HCT116 (cell line): Measurements from ENCODE around the gene RETSAT. TPM values are rescaled to one million over a fixed set of nuclear protein-coding genes. Genes with fewer than 3 reads are reported as not detected.

Source experiments
- ATAC-seq: fragments of 200-7000 bp; cut with Tn5 transposase; 2 replicates; pipeline ENCODE4 v1.9.1; 2020; ENCODE audit warnings: mild to moderate bottlenecking, moderate library complexity
- BruUV-seq: library from RNA; stranded (reverse); fragments of 400-500 nt; replicated peaks from 2 replicates; lab custom pipeline; 2021; lab: Mats Ljungman, UMichigan
- CTCF ChIA-PET: fragments of 300-600 bp; sonication (Branson Sonifier 250); formaldehyde crosslinking; loops from one replicate; lab custom pipeline; 2021; ENCODE audit warnings: antibody characterized with exemption; lab: Charles Lee
- POLR2A ChIA-PET: fragments of 300-600, 350-600 bp; sonication (Branson Sonifier 250); formaldehyde crosslinking; loops from one replicate; lab custom pipeline; 2021; ENCODE audit warnings: antibody characterized with exemption; lab: Charles Lee
- RAD21 ChIA-PET, 2 experiments: fragments of 300-600 bp; sonication (Branson Sonifier 250); formaldehyde crosslinking; loops; one replicate each; lab custom pipeline; 2023; ENCODE audit warnings: low total read pairs in 2 of 2; ENCODE audit not compliant: uncharacterized antibody in 2 of 2, unreplicated experiment in 2 of 2, low non-redundant PET in 1 of 2; lab: Charles Lee
- DNase-seq: peaks from one replicate; pipeline ENCODE4 v3.0.0-alpha.2; 2010; ENCODE audit warnings: low read depth, low spot score
- H2AFZ ChIP-seq: fragments of 200-600 bp; shearing (Covaris generic), sonication (generic); 2 replicates; pipeline ENCODE4 v1.6.1; 2017; ENCODE audit warnings: low read depth, mixed run types, mixed read lengths, antibody characterized with exemption, low read length; ENCODE audit not compliant: poor library complexity, severe bottlenecking
- H3K27ac ChIP-seq: 2 replicates; pipeline ENCODE4 v1.5.1; 2012; ENCODE audit warnings: low read depth, low read length
- H3K27me3 ChIP-seq: fragments of 200-600 bp; sonication (generic); 2 replicates; pipeline ENCODE4 v1.6.1; 2016; ENCODE audit warnings: mixed run types, low read length, mixed read lengths; ENCODE audit not compliant: insufficient read depth
- H3K36me3 ChIP-seq, 2 experiments: fragments of 200-500 bp in 1 of 2; fragments of 200-600 bp in 1 of 2; sonication (Bioruptor generic) in 1 of 2; sonication (generic) in 1 of 2; 2 replicates each; pipeline versions ENCODE4 v1.5.1 to v1.6.1; 2014 to 2016; ENCODE audit warnings: low read length in 2 of 2, inconsistent platforms in 1 of 2, mixed read lengths in 1 of 2, mixed run types in 1 of 2; ENCODE audit not compliant: insufficient read depth in 2 of 2, control insufficient read depth in 1 of 2
- H3K4me1 ChIP-seq, 2 experiments: fragments of 200-600 bp in 1 of 2; sonication (generic) in 1 of 2; 2 replicates each; pipeline versions ENCODE4 v1.5.1 to v1.6.1; 2012 to 2017; ENCODE audit warnings: low read length in 2 of 2, inconsistent platforms in 1 of 2, mild to moderate bottlenecking in 1 of 2, mixed read lengths in 1 of 2, mixed run types in 1 of 2, moderate library complexity in 1 of 2; ENCODE audit not compliant: insufficient read depth in 2 of 2, control insufficient read depth in 1 of 2
- H3K4me2 ChIP-seq: fragments of 200-600 bp; sonication (generic); 2 replicates; pipeline ENCODE4 v1.6.1; 2017; ENCODE audit warnings: mixed run types, low read length, mixed read lengths
- H3K4me3 ChIP-seq, 2 experiments: fragments of 200-600 bp in 1 of 2; sonication (generic) in 1 of 2; replicated peaks in 1 of 2; 2 replicates each; pipeline ENCODE4 v1.5.1; 2011 to 2016; ENCODE audit warnings: low read length in 2 of 2, control low read depth in 1 of 2, low read depth in 1 of 2, mild to moderate bottlenecking in 1 of 2, mixed read lengths in 1 of 2, mixed run types in 1 of 2
- H3K79me2 ChIP-seq: fragments of 200-600 bp; sonication (generic); 2 replicates; pipeline ENCODE4 v1.6.1; 2017; ENCODE audit warnings: mild to moderate bottlenecking, mixed run types, low read length, moderate library complexity, mixed read lengths; ENCODE audit not compliant: insufficient read depth
- H3K9ac ChIP-seq: fragments of 200-600 bp; sonication (generic); 2 replicates; pipeline ENCODE4 v1.6.1; 2016; ENCODE audit warnings: low read length, mixed read lengths
- H3K9me2 ChIP-seq: fragments of 200-600 bp; sonication (generic), shearing (Covaris generic); 2 replicates; pipeline ENCODE4 v1.6.1; 2017; ENCODE audit warnings: mixed run types, mild to moderate bottlenecking, moderate library complexity; ENCODE audit not compliant: insufficient read depth
- H3K9me3 ChIP-seq, 2 experiments: fragments of 200-500 bp in 1 of 2; fragments of 200-600 bp in 1 of 2; sonication (Bioruptor generic) in 1 of 2; sonication (generic) in 1 of 2; 2 replicates each; pipeline ENCODE4 v1.6.1; 2014 to 2017; ENCODE audit warnings: low read length in 2 of 2, mixed read lengths in 2 of 2, inconsistent platforms in 1 of 2, low read depth in 1 of 2, mild to moderate bottlenecking in 1 of 2, mixed run types in 1 of 2, moderate library complexity in 1 of 2; ENCODE audit not compliant: control insufficient read depth in 1 of 2, insufficient read depth in 1 of 2
- H4K20me1 ChIP-seq: fragments of 200-600 bp; sonication (generic), shearing (Covaris generic); 2 replicates; pipeline ENCODE4 v1.6.1; 2017; ENCODE audit warnings: mixed run types, mild to moderate bottlenecking, moderate library complexity; ENCODE audit not compliant: insufficient read depth
- JUND ChIP-seq: IDR thresholded peaks from 2 replicates; pipeline ENCODE4 v1.6.1; 2012
- RAD21 ChIP-seq: IDR thresholded peaks from 2 replicates; pipeline ENCODE4 v1.6.1; 2012; ENCODE audit warnings: low read depth, mild to moderate bottlenecking
- SIN3A ChIP-seq: IDR thresholded peaks from 2 replicates; pipeline ENCODE4 v1.6.1; 2012; ENCODE audit warnings: low read depth
- SP1 ChIP-seq: IDR thresholded peaks from 2 replicates; pipeline ENCODE4 v1.6.1; 2012; ENCODE audit warnings: low read depth
- TCF7L2 ChIP-seq: IDR thresholded peaks from 2 replicates; pipeline ENCODE4 v1.7.0; 2011; ENCODE audit warnings: borderline replicate concordance, inconsistent platforms; ENCODE audit not compliant: insufficient read depth, insufficient read length; ENCODE audit errors: extremely low read depth
- intact Hi-C: fragments of 100-400 bp; cut with micrococcal nuclease; formaldehyde crosslinking; loops from 2 replicates; pipeline ENCODE4 v1.10.0; 2022
- total RNA-seq: library from RNA; stranded (reverse); gene quantifications from one replicate; pipeline ENCODE4 v1.2.1, GENCODE V29; 2021; ENCODE audit not compliant: unreplicated experiment
- TF ChIP-seq, protein P1 (sequence below): IDR thresholded peaks from 2 replicates; pipeline ENCODE4 v1.6.1; 2011; ENCODE audit warnings: mild to moderate bottlenecking, low read length, moderate library complexity; ENCODE audit not compliant: insufficient replicate concordance; ENCODE audit errors: extremely low read depth
- TF ChIP-seq, protein P2 (sequence below): IDR thresholded peaks from 2 replicates; pipeline ENCODE4 v1.6.1; 2012
- TF ChIP-seq, protein P3 (sequence below): IDR thresholded peaks from 2 replicates; pipeline ENCODE4 v1.6.1; 2012; ENCODE audit warnings: low read depth
- TF ChIP-seq, protein P4 (sequence below): IDR thresholded peaks from 2 replicates; pipeline ENCODE4 v1.6.1; 2012

RETSAT gene
- total RNA-seq, 1 experiment from 2014 or later, result 59.7 TPM

- CTCF ChIA-PET, result no interaction called here
- intact Hi-C loops, result no loop called here
- Histone ChIP-seq H4K20me1 (no peaks in the 10 kb centered on the region), H3K27ac (no peak overlapping the region), H3K36me3 (no peaks in the 10 kb centered on the region), H2AFZ (no peak overlapping the region), H3K4me2 (no peak overlapping the region), H3K4me1 (no peaks in the 10 kb centered on the region), H3K79me2 (no peaks in the 10 kb centered on the region), H3K4me3 (no peak overlapping the region), H3K9ac (no peak overlapping the region), H3K9me3 (no peaks in the 10 kb centered on the region), H3K9me2 (no peaks in the 10 kb centered on the region), H3K27me3 (no peaks in the 10 kb centered on the region)
- DNase-seq (no peak), ATAC-seq (no peak)
- no peak for TF ChIP-seq RAD21
- TF ChIP-seq SIN3A, result no peak
- TF ChIP-seq, protein P1, sequence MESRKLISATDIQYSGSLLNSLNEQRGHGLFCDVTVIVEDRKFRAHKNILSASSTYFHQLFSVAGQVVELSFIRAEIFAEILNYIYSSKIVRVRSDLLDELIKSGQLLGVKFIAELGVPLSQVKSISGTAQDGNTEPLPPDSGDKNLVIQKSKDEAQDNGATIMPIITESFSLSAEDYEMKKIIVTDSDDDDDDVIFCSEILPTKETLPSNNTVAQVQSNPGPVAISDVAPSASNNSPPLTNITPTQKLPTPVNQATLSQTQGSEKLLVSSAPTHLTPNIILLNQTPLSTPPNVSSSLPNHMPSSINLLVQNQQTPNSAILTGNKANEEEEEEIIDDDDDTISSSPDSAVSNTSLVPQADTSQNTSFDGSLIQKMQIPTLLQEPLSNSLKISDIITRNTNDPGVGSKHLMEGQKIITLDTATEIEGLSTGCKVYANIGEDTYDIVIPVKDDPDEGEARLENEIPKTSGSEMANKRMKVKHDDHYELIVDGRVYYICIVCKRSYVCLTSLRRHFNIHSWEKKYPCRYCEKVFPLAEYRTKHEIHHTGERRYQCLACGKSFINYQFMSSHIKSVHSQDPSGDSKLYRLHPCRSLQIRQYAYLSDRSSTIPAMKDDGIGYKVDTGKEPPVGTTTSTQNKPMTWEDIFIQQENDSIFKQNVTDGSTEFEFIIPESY, result no peak
- no peak for TF ChIP-seq TCF7L2
- TF ChIP-seq, protein P2, sequence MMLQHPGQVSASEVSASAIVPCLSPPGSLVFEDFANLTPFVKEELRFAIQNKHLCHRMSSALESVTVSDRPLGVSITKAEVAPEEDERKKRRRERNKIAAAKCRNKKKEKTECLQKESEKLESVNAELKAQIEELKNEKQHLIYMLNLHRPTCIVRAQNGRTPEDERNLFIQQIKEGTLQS, result no peak
- TF ChIP-seq, protein P3, sequence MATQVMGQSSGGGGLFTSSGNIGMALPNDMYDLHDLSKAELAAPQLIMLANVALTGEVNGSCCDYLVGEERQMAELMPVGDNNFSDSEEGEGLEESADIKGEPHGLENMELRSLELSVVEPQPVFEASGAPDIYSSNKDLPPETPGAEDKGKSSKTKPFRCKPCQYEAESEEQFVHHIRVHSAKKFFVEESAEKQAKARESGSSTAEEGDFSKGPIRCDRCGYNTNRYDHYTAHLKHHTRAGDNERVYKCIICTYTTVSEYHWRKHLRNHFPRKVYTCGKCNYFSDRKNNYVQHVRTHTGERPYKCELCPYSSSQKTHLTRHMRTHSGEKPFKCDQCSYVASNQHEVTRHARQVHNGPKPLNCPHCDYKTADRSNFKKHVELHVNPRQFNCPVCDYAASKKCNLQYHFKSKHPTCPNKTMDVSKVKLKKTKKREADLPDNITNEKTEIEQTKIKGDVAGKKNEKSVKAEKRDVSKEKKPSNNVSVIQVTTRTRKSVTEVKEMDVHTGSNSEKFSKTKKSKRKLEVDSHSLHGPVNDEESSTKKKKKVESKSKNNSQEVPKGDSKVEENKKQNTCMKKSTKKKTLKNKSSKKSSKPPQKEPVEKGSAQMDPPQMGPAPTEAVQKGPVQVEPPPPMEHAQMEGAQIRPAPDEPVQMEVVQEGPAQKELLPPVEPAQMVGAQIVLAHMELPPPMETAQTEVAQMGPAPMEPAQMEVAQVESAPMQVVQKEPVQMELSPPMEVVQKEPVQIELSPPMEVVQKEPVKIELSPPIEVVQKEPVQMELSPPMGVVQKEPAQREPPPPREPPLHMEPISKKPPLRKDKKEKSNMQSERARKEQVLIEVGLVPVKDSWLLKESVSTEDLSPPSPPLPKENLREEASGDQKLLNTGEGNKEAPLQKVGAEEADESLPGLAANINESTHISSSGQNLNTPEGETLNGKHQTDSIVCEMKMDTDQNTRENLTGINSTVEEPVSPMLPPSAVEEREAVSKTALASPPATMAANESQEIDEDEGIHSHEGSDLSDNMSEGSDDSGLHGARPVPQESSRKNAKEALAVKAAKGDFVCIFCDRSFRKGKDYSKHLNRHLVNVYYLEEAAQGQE, result no peak
- no peak for TF ChIP-seq SP1
- TF ChIP-seq, protein P4, sequence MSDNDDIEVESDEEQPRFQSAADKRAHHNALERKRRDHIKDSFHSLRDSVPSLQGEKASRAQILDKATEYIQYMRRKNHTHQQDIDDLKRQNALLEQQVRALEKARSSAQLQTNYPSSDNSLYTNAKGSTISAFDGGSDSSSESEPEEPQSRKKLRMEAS, result no peak
- no peak for TF ChIP-seq JUND
- RAD21 ChIA-PET, result no interaction called here
- POLR2A ChIA-PET, result interaction anchor here (1.1 kb wide), 1 partner anchor 14 kb away, joined by 3 read pairs; the partner anchor contains the start of genes ELMOD3 and RETSAT
- no TSS peak for BruUV-seq
These were observed 14.6 kb upstream of the RETSAT start for GRCh38 chr2:85368921-85369320.
